Tibial nerve (tissue), 4 donors: ENCODE data around the gene PRKAG1. TPM values are rescaled to one million over a fixed set of nuclear protein-coding genes. Genes with fewer than 3 reads are reported as not detected.
A peak's percentile ranks its signal among the peaks of the same experiment; 100 is the strongest.

ENCODE experiments used
- DNase-seq, 2 donors: peaks; one replicate each; pipeline ENCODE4 v3.0.0-alpha.2; 2019; ENCODE audit warnings: low spot score in 2 of 2
- H3K27ac ChIP-seq, 4 donors: fragments of 200-600 bp; sonication (generic) in 3 of 4; one replicate each; pipeline ENCODE4 v1.5.1; 2017 to 2019; ENCODE audit warnings: mild to moderate bottlenecking in 1 of 4
- H3K27me3 ChIP-seq, 2 donors: fragments of 200-600 bp; sonication (generic) in 1 of 2; one replicate each; pipeline versions ENCODE4 v1.5.1 to v1.6.0; 2017 to 2019
- H3K36me3 ChIP-seq, 3 donors: fragments of 200-600 bp; sonication (generic); one replicate each; pipeline ENCODE4 v1.5.1; 2018 to 2019
- H3K4me1 ChIP-seq, 4 donors: fragments of 200-600 bp; sonication (generic) in 3 of 4; one replicate each; pipeline ENCODE4 v1.5.1; 2017 to 2019
- H3K4me3 ChIP-seq, 4 donors: fragments of 200-600 bp; sonication (generic) in 3 of 4; one replicate each; pipeline ENCODE4 v1.5.1; 2017 to 2019; ENCODE audit warnings: mild to moderate bottlenecking in 1 of 4, moderate library complexity in 1 of 4
- H3K9me3 ChIP-seq, 4 donors: fragments of 200-600 bp; sonication (generic) in 3 of 4; one replicate each; pipeline ENCODE4 v1.5.1; 2017 to 2019
- CTCF ChIP-seq, 5 experiments: fragments of 200-600 bp in 3 of 5; fragments of 450-650 bp in 2 of 5; sonication (generic) in 3 of 5; IDR thresholded peaks; one replicate each; pipeline ENCODE4 v1.5.1; 2016 to 2019; ENCODE audit warnings: antibody characterized with exemption in 5 of 5, mild to moderate bottlenecking in 3 of 5, moderate library complexity in 2 of 5
- EP300 ChIP-seq, 2 donors: sonication (generic); formaldehyde crosslinking; IDR thresholded peaks; one replicate each; pipeline ENCODE4 v1.6.1; 2017; ENCODE audit warnings: antibody characterized with exemption in 2 of 2, mild to moderate bottlenecking in 1 of 2
- POLR2A ChIP-seq, 2 donors: fragments of 450-650 bp; IDR thresholded peaks; one replicate each; pipeline ENCODE4 v1.6.1; 2017; ENCODE audit warnings: antibody characterized with exemption in 2 of 2, mild to moderate bottlenecking in 2 of 2, moderate library complexity in 2 of 2
- WGBS, 2 donors: methylation state at CpG; one replicate each; pipeline ENCODE4 v1.1.5; 2018; 5-methylcytosine and 5-hydroxymethylcytosine counted together
- total RNA-seq, 4 donors: library from RNA; depleted of rRNA; stranded (reverse); fragments of >200 nt; gene quantifications; one replicate each; pipeline ENCODE4 v1.1.0, GENCODE V29; 2016

The PRKAG1 gene
- total RNA-seq, 4 donors from 2014 or later = 40.6 to 60.7 (median 46.1) TPM

- WGBS, 2 donors = 2% methylated on average over 28 to 49 of the region's 55 CpGs
- peaks cover 2 to 99% of the 10 kb centered on the region in 2 donors for H3K27me3 ChIP-seq
- TF ChIP-seq CTCF (IDR thresholded peaks at IDR 0.05) = no peak
- TF ChIP-seq EP300 (IDR thresholded peaks at IDR 0.05) = no peak
- TF ChIP-seq POLR2A (IDR thresholded peaks at IDR 0.05) = no peak
- no peaks in the 10 kb centered on the region for H3K9me3 ChIP-seq
- peaks cover 0 to 41% (median 35%) of the 10 kb centered on the region in 4 donors for H3K4me1 ChIP-seq
- no peaks in the 10 kb centered on the region for H3K36me3 ChIP-seq
- no peak for DNase-seq
- H3K4me3 ChIP-seq = peak overlapping the region in 3 of 4 donors; percentile 16 to 40 (median 35)
- peak overlapping the region in 1 of 4 donors; percentile 8 for H3K27ac ChIP-seq
Observed at GRCh38 chr12:48979602-48980388, 38.8 kb downstream of the PRKAG1 start.

GRCh38 chr12:48978741-48979601, 39.6 kb downstream of the PRKAG1 start:
- peaks cover 2 to 97% of the 10 kb centered on the region in 2 donors for H3K27me3 ChIP-seq
- DNase-seq = no peak
- H3K36me3 ChIP-seq = no peaks in the 10 kb centered on the region
- H3K27ac ChIP-seq = no peak overlapping the region
- H3K4me1 ChIP-seq = peaks cover 0 to 45% (median 35%) of the 10 kb centered on the region in 4 donors
- WGBS, 2 donors = 5 to 9% methylated on average over 36 to 40 of the region's 45 CpGs
- H3K9me3 ChIP-seq = no peaks in the 10 kb centered on the region
- H3K4me3 ChIP-seq = peak overlapping the region; percentile 4 to 40 (median 26)
- TF ChIP-seq POLR2A (IDR thresholded peaks at IDR 0.05) (no peak), EP300 (IDR thresholded peaks at IDR 0.05) (no peak), CTCF (IDR thresholded peaks at IDR 0.05) (no peak)

- Histone ChIP-seq H3K9me3 (no peaks in the 10 kb centered on the region), H3K4me3 (peak within 1 kb of the TSS; percentile 4 to 40 (median 20)), H3K27me3 (peaks cover 2 to 97% of the 10 kb centered on the region in 2 donors), H3K36me3 (no peaks in the 10 kb centered on the region), H3K4me1 (peaks cover 0 to 52% (median 37%) of the 10 kb centered on the region in 4 donors), H3K27ac (no peak within 1 kb of the TSS)
- TF ChIP-seq EP300 (IDR thresholded peaks at IDR 0.05) = no peak
- peak in 4 of 5 experiments; percentile 3 to 47 (median 17) for TF ChIP-seq CTCF (IDR thresholded peaks at IDR 0.05)
- TF ChIP-seq POLR2A (IDR thresholded peaks at IDR 0.05) = no peak
- DNase-seq = no peak
- WGBS, 2 donors = 2 to 3% methylated on average over 8 to 44 of the region's 45 CpGs
Observed at GRCh38 chr12:48978291-48978740, 40.3 kb downstream of the PRKAG1 start, which contains the start of gene WNT1. WNT1 (plus strand) TSS chr12:48978322; CDS start chr12:48978651, 329 bp downstream.

- H3K4me1 ChIP-seq = peaks cover 0 to 59% (median 38%) of the 10 kb centered on the region in 4 donors
- H3K36me3 ChIP-seq = no peaks in the 10 kb centered on the region
- H3K27ac ChIP-seq = no peak overlapping the region
- peak; percentile 67 to 87 (median 77) for TF ChIP-seq CTCF (IDR thresholded peaks at IDR 0.05)
- no peak for TF ChIP-seq POLR2A (IDR thresholded peaks at IDR 0.05)
- no peak for TF ChIP-seq EP300 (IDR thresholded peaks at IDR 0.05)
- H3K9me3 ChIP-seq = no peaks in the 10 kb centered on the region
- 17 to 29% methylated on average over 22 to 32 of the region's 50 CpGs for WGBS, 2 donors
- peak overlapping the region in 3 of 4 donors; percentile 4 to 40 (median 35) for H3K4me3 ChIP-seq
- DNase-seq = peak in 1 of 2 donors; percentile 52
- H3K27me3 ChIP-seq = peaks cover 2 to 97% of the 10 kb centered on the region in 2 donors
Observed at GRCh38 chr12:48977290-48978281, 41.0 kb downstream of the PRKAG1 start.
